GM12891 (cell line): ENCODE data around the gene LCN2.

Experiments
- PAX5 ChIP-seq: IDR thresholded peaks from 2 replicates; pipeline ENCODE4 v1.6.1; 2011; ENCODE audit warnings: low read length, moderate library complexity, mild to moderate bottlenecking; ENCODE audit not compliant: insufficient read depth, severe bottlenecking
- POLR2A ChIP-seq: IDR thresholded peaks from 2 replicates; pipeline ENCODE4 v1.6.1; 2011; ENCODE audit warnings: low read depth, low read length, control low read depth
- POLR2AphosphoS5 ChIP-seq: IDR thresholded peaks from 2 replicates; pipeline ENCODE4 v1.6.1; 2011; ENCODE audit warnings: low read depth, low read length, control low read depth
- SPI1 ChIP-seq: IDR thresholded peaks from 2 replicates; pipeline ENCODE4 v1.6.1; 2011; ENCODE audit warnings: low read depth, low read length, control low read depth
- TAF1 ChIP-seq: IDR thresholded peaks from 2 replicates; pipeline ENCODE4 v1.6.1; 2011; ENCODE audit warnings: low read depth, low read length, control low read depth

GRCh38 chr9:128180447-128180846 lies 31.2 kb downstream of the LCN2 start:
- TF ChIP-seq POLR2A, result no peak
- no peak for TF ChIP-seq POLR2AphosphoS5
- TF ChIP-seq TAF1, result no peak
- no peak for TF ChIP-seq PAX5
- no peak for TF ChIP-seq SPI1
